Smooth muscle cell (in vitro differentiated cells): ENCODE results near the gene CDH24. TPM values are rescaled to one million over a fixed set of nuclear protein-coding genes. Genes with fewer than 3 reads are reported as not detected.
A peak's percentile ranks its signal among the peaks of the same experiment; 100 is the strongest.

Experiments used
- DNase-seq: peaks from one replicate; lab custom pipeline; 2025; ENCODE audit not compliant: unreplicated experiment; lab: John Stamatoyannopoulos, UW
- H2AFZ ChIP-seq: fragments of 200-600 bp; sonication (generic); 2 replicates; pipeline ENCODE4 v1.6.0; 2016; ENCODE audit warnings: antibody characterized with exemption, low read depth, mild to moderate bottlenecking
- H3F3A ChIP-seq: fragments of 200-600 bp; sonication (generic); 2 replicates; pipeline ENCODE4 v1.6.0; 2017; ENCODE audit warnings: antibody characterized with exemption, low read depth
- H3K27ac ChIP-seq: fragments of 200-600 bp; sonication (generic); 2 replicates; pipeline ENCODE4 v1.5.1; 2016; ENCODE audit warnings: low read depth, mild to moderate bottlenecking
- H3K27me3 ChIP-seq: fragments of 200-600 bp; sonication (generic); 2 replicates; pipeline ENCODE4 v1.6.1; 2016; ENCODE audit warnings: low read depth, mild to moderate bottlenecking
- H3K36me3 ChIP-seq: fragments of 200-600 bp; sonication (generic); 2 replicates; pipeline ENCODE4 v1.5.1; 2016; ENCODE audit warnings: low read depth
- H3K4me1 ChIP-seq: fragments of 200-600 bp; sonication (generic); 2 replicates; pipeline ENCODE4 v1.5.1; 2016; ENCODE audit warnings: low read depth
- H3K4me2 ChIP-seq: fragments of 200-600 bp; sonication (generic); 2 replicates; pipeline ENCODE4 v1.6.0; 2016; ENCODE audit warnings: mild to moderate bottlenecking
- H3K4me3 ChIP-seq: fragments of 200-600 bp; sonication (generic); 2 replicates; pipeline ENCODE4 v1.5.1; 2016; ENCODE audit warnings: mild to moderate bottlenecking
- H3K79me2 ChIP-seq: fragments of 200-600 bp; sonication (generic); 2 replicates; pipeline ENCODE4 v1.6.0; 2016; ENCODE audit warnings: low read depth, mild to moderate bottlenecking
- H3K9ac ChIP-seq: fragments of 200-600 bp; sonication (generic); 2 replicates; pipeline ENCODE4 v1.6.0; 2016; ENCODE audit warnings: low read depth
- H3K9me3 ChIP-seq: fragments of 200-600 bp; sonication (generic); replicated peaks from 2 replicates; pipeline ENCODE4 v1.5.1; 2016; ENCODE audit warnings: low read depth
- H4K20me1 ChIP-seq: fragments of 200-600 bp; sonication (generic); 2 replicates; pipeline ENCODE4 v1.6.0; 2016; ENCODE audit warnings: low read depth
- WGBS: methylation state at CpG from one replicate; pipeline ENCODE4 v1.1.7; 2016; ENCODE audit warnings: low lambda C conversion rate; 5-methylcytosine and 5-hydroxymethylcytosine counted together
- polyA plus RNA-seq: library from polyadenylated mRNA; unstranded; fragments of >200 nt; fragmentation: Nextera tagmentation; extraction: Ambion mirVana; gene quantifications from 2 replicates; pipeline ENCODE4 v1.2.1, GENCODE V29; 2016
- total RNA-seq: library from RNA; depleted of rRNA; stranded (reverse); fragments of >200 nt; gene quantifications from 2 replicates; pipeline ENCODE4 v1.2.3, GENCODE V29; 2014
- TF ChIP-seq, protein P1 (sequence below): fragments of 200-600 bp; sonication (generic); IDR thresholded peaks from 2 replicates; pipeline ENCODE4 v1.5.1; 2017; ENCODE audit warnings: borderline replicate concordance, mild to moderate bottlenecking, antibody characterized with exemption; ENCODE audit not compliant: insufficient read depth, poor library complexity, severe bottlenecking

The CDH24 gene
- total and polyA plus RNA-seq, 2 experiments from 2014 or later: 5.5 to 6.9 TPM

- Histone ChIP-seq H3K36me3 (peaks cover 10% of the 10 kb centered on the region), H4K20me1 (peaks cover 7% of the 10 kb centered on the region), H3K4me1 (peaks cover 11% of the 10 kb centered on the region), H2AFZ (peak overlapping the region; percentile 95), H3K79me2 (peaks cover 35% of the 10 kb centered on the region), H3F3A (no peaks in the 10 kb centered on the region), H3K9me3 (no peaks in the 10 kb centered on the region), H3K9ac (peak overlapping the region; percentile 92), H3K4me2 (peak overlapping the region; percentile 91), H3K27ac (peak overlapping the region; percentile 94), H3K4me3 (peak overlapping the region; percentile 72), H3K27me3 (no peaks in the 10 kb centered on the region)
- no peak for DNase-seq
- TF ChIP-seq, protein P1, sequence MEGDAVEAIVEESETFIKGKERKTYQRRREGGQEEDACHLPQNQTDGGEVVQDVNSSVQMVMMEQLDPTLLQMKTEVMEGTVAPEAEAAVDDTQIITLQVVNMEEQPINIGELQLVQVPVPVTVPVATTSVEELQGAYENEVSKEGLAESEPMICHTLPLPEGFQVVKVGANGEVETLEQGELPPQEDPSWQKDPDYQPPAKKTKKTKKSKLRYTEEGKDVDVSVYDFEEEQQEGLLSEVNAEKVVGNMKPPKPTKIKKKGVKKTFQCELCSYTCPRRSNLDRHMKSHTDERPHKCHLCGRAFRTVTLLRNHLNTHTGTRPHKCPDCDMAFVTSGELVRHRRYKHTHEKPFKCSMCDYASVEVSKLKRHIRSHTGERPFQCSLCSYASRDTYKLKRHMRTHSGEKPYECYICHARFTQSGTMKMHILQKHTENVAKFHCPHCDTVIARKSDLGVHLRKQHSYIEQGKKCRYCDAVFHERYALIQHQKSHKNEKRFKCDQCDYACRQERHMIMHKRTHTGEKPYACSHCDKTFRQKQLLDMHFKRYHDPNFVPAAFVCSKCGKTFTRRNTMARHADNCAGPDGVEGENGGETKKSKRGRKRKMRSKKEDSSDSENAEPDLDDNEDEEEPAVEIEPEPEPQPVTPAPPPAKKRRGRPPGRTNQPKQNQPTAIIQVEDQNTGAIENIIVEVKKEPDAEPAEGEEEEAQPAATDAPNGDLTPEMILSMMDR: no peak
- 41% methylated on average over 16 of the region's 17 CpGs for WGBS
Measured at GRCh38 chr14:23033801-23034497, 23.4 kb downstream of the CDH24 start.

DNA sequence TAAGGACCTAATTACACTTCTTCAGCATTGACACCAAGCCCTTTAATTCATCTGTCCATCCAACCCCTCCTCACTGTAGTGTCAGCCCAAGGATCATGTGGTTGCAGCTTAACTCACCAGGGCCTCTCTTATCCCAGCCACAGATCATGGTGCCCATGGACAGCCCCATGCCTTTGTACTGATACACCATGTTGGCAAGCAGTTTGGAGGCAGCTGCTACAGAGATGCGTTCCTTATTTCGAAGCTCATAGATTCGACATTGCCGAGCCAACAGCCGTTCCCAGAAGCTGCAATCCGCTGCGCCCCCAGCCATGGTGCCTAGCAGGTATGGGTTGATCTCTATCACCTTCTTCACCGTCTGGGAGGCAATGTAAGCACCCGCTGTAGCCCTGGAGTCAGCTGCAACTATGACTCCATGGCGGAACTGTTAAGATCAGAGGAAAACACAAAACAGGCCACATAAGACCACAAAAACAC, 24.0 kb downstream of the CDH24 start:
- H3F3A ChIP-seq: peaks cover 5% of the 10 kb centered on the region
- no peak overlapping the region for H2AFZ ChIP-seq
- TF ChIP-seq, protein P1: no peak
- no peak overlapping the region for H3K9ac ChIP-seq
- H3K79me2 ChIP-seq: peaks cover 35% of the 10 kb centered on the region
- H3K36me3 ChIP-seq: peaks cover 10% of the 10 kb centered on the region
- no peak overlapping the region for H3K27ac ChIP-seq
- peaks cover 13% of the 10 kb centered on the region for H4K20me1 ChIP-seq
- peak overlapping the region; percentile 72 for H3K4me3 ChIP-seq
- DNase-seq: no peak
- WGBS: 95% methylated on average over 10 of the region's 10 CpGs
- no peaks in the 10 kb centered on the region for H3K9me3 ChIP-seq
- H3K4me2 ChIP-seq: peak overlapping the region; percentile 91
- H3K4me1 ChIP-seq: peaks cover 11% of the 10 kb centered on the region
- H3K27me3 ChIP-seq: no peaks in the 10 kb centered on the region

DNA sequence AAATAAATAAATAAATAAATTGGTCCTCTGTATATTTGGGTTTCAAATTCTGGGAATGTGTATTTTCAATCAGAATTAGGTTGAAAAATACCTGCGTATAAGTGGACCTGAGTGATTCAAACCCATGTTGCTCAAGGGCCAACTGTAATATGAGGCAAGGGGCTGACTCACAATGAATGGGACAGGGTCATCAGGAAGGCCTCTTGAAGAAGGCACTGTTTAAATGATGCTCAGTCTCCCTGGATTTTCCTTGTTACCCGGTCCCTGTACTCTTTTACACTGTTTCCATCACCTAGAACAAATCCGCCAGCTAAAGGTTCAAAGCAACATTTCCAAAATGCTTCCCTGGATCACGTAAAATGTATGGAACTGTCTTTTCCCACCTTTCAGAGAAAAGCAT, 26.4 kb downstream of the CDH24 start:
- Histone ChIP-seq H3K4me2 (no peak overlapping the region), H3K9me3 (no peaks in the 10 kb centered on the region), H3K4me1 (peaks cover 11% of the 10 kb centered on the region), H3K79me2 (peaks cover 35% of the 10 kb centered on the region), H3F3A (peaks cover 11% of the 10 kb centered on the region), H4K20me1 (peaks cover 29% of the 10 kb centered on the region), H3K27me3 (no peaks in the 10 kb centered on the region), H3K36me3 (peaks cover 10% of the 10 kb centered on the region), H3K27ac (no peak overlapping the region), H2AFZ (no peak overlapping the region), H3K4me3 (no peak overlapping the region), H3K9ac (no peak overlapping the region)
- no peak for DNase-seq
- 100% methylated on average over 4 of the region's 4 CpGs for WGBS
- TF ChIP-seq, protein P1: no peak

DNA sequence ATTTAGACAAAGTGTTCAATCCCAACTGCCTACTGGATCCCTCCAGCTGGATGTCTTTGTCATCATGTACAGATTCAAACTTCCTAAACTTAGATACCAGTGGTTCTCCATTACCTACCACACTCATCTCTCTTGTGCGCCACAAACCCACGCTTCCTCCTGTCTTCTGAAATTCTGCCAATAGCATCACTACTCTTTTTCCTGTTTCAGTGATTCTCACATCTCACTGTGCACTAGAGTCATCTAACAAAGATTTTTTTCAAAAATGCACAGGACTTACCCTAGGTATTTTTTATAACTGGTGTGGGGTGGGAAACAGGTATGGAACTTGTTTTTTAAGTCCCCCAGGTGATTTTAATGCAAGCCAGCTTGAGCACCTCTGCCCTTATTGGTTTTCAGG, 28.5 kb downstream of the CDH24 start:
- WGBS: 94% methylated on average over 2 of the region's 2 CpGs
- peaks cover 9% of the 10 kb centered on the region for H3K4me1 ChIP-seq
- H3K27me3 ChIP-seq: no peaks in the 10 kb centered on the region
- H4K20me1 ChIP-seq: peaks cover 30% of the 10 kb centered on the region
- peaks cover 10% of the 10 kb centered on the region for H3K36me3 ChIP-seq
- peaks cover 27% of the 10 kb centered on the region for H3K79me2 ChIP-seq
- H3F3A ChIP-seq: peaks cover 13% of the 10 kb centered on the region
- H3K9me3 ChIP-seq: no peaks in the 10 kb centered on the region
- no peak overlapping the region for H3K9ac ChIP-seq
- H3K27ac ChIP-seq: no peak overlapping the region
- H3K4me2 ChIP-seq: no peak overlapping the region
- H2AFZ ChIP-seq: no peak overlapping the region
- H3K4me3 ChIP-seq: no peak overlapping the region
- TF ChIP-seq, protein P1: no peak
- no peak for DNase-seq
